HG02981 (cell line): ENCODE results near the gene SOCS1.

Experiments
- ATAC-seq: cut with Tn5 transposase; IDR thresholded peaks from one replicate; pipeline ENCODE4 v1.9.1; 2021; ENCODE audit warnings: mild to moderate bottlenecking, moderate library complexity; ENCODE audit not compliant: unreplicated experiment

SOCS1 gene

DNA sequence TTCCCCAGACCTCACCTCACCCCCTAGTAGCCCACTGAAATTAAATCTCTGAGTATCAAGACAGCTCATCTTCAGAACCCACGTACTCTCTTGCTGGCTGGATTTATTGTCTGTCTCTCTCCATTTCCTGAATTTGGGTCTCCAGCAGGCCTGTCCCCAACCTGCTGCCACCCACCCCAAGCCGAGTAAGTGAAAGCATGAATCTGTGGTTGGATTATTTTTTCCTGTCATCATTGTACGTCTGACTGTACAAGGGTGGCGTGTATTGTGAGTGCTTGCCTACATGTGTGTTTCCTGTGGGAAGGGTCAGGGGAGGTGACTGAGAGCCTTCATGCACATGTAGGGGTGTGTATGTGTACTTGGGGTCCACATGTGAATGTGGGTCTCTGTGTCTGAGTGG, 7.7 kb upstream of the SOCS1 start:
- ATAC-seq, result no peak

DNA sequence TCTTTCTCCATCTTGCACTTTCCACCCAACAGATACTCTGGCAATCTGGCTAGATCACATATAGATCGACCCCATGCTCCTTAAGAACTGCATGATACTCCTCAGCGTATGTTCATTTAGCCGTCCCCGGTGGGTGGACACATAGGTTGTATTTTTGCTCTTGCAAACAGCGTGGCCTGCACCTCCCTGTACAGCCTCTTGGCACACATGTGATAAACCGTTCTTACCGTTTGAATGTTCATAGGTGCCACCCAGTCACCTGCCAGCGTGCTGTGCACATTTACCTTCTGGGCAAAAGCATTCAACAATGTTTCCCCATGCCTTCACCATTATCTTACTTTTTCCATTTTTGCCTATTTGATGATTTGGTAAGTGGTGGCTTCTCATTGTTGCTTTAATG, 6.9 kb upstream of the SOCS1 start:
- no peak for ATAC-seq

DNA sequence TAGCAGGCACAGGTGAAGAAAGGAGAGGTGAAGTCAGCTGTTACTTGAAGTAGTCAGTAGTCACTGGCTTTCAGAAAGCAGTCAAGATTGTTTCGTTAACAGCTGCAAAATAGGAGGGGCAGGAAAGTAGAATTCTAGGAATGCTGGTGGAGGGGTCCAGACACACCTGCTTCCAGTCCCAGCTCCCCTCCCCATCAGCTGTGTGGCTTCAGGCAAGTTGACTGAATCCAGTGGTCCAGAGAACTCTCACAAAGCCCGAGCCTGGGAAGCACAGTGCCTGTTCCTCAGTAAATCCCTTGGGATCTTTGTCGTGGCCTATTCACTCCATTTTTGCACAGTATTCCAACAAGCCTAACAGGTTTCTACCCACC, 4.6 kb upstream of the SOCS1 start:
- ATAC-seq, result no peak

DNA sequence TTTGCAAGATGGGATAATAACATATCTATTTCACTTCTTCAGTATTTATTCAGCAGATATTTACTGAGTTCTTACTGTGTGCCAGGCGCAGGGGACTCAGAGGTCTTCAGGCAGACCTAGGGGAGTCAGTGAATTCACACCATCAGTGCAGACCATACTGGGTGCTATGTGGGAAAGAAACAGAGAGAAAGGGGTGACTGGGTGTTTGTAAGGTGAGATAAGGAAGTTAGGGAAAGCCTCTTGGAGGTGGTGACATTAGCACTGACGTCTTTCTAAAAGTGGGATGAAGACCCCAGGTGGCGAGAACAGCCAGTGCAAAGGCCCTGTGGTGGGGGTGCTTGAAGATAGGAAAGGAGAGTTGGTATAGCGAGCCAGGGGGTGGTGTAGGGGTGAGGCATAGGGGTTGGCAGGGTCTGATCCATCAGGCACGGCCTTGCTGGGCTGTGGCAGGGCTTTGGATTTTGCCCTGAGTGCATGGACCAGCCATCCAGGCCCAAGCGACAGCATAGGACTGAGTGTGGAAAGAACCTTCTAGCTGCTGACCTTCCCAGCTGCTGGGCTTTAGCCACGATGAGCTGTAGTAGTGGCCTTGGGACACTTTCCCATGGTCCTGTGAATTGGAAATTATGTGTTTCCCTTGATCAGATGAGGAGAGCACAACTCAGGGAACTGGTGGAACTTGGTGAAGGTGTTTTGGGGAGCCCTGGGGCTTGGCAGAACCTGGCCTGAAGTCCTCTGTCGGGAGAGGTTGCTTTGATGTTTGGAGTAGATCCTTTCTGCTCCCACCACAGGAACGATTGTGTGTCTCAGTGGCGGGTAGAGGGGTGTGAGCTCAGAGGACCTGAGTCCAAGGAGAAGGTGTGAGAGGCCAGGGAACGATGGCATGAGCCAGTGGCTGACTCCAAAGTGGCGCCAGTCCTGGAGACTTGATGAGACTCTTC, 3.9 kb upstream of the SOCS1 start:
- no peak for ATAC-seq

DNA sequence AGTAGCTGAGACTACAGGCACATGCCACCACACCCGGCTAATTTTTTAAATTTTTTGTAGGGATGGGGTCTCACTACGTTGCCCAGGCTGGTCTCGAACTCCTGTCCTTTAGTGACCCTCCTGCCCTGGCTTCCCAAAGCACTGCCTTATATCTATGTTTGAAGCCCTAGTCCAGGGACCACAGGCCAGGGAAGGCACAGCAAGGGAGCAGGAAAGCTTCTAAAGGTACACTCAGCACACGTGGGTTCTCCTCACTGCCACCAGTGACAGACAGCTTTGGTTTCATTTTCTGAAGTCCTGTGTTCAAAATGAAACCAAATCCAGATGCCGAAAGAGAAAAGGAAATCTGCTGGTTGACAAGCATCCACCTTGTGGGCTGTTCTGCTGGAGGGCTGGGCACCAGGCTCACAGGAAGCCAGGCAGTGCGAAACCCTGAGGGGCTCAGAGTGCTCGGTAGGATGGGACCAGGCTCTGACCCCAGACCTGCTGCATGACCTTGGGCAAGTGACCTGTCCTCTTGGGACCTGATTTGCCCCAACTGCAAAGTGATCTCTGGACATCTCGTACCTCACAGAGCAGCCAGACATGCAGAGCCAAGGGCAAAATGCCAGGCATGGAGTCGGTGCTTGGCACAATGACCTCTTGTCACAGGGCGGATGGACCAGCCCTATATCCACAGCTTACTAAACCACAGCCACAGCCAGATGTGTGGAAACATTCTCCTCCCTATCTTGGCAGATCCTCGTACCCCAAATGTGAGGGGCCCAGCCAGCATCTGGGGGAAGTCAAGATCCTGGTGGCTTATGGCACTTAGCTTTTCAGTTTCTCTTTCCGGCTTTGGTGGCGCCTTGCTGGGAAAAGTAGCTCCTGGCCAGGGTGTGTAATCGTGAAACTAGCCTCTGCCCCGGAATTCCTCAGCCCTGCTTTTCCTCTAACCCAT, 2.8 kb upstream of the SOCS1 start:
- no peak for ATAC-seq

DNA sequence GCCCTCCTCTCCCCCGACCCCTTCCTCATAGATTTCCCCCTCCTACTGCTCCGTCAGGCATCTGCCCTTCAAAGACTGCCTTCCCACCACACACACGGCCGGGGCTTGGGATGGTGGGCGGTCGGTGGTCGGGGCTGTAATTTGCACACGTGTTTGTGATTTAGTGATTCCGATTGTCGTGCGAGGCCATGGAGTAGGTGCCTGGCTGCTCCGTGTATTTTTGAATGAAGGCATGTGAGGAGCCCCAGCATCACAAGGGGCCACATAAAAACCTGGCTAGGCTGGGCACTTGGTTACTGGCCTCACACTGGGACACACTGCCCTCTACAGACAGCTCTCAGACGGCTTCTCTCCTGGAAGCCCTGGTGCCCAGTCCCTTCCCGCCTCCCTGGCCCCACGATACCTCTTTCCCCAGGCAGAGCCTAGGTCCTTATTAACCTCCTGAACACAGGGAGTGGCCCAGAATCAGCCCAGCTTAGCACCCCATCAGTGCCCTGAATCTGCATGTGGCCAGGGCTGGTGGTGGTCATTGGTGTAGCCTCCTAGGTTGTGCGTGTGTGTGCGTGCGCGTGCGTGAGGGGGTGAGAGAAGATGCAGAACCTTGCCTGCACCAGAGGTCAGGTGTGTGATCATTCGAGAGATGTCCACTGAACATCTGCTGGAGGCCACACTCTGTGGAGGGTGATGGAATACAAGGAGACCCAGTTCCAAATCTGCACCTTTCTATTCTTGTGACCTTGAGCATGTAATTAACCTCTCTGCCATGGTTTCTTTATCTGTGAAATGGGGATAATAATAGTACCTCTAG, 1.3 kb upstream of the SOCS1 start:
- no peak for ATAC-seq

DNA sequence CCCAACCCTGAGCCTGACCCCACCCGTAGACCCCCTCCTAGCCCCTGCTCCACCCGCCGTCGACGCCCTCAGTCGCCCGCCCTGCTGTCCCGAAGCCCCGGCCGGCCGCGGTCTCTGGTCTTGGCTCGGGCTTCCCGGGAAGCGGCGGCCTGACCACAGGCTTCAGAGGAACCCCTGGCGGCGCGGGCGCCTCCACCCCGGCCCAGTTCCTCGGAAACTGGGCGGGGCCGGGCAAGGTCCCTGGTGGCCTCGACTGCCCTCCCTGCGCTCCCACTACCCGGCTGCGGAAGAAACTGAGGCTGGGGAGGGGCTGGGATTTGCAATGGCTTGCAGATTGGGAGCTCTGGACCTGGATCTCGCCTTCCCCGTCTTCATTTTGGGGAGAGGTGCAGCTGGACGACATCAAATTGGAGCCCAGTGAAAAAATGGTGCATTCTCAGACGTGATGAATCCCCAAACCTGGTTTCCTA, 692 bp upstream of the SOCS1 start:
- no peak for ATAC-seq

DNA sequence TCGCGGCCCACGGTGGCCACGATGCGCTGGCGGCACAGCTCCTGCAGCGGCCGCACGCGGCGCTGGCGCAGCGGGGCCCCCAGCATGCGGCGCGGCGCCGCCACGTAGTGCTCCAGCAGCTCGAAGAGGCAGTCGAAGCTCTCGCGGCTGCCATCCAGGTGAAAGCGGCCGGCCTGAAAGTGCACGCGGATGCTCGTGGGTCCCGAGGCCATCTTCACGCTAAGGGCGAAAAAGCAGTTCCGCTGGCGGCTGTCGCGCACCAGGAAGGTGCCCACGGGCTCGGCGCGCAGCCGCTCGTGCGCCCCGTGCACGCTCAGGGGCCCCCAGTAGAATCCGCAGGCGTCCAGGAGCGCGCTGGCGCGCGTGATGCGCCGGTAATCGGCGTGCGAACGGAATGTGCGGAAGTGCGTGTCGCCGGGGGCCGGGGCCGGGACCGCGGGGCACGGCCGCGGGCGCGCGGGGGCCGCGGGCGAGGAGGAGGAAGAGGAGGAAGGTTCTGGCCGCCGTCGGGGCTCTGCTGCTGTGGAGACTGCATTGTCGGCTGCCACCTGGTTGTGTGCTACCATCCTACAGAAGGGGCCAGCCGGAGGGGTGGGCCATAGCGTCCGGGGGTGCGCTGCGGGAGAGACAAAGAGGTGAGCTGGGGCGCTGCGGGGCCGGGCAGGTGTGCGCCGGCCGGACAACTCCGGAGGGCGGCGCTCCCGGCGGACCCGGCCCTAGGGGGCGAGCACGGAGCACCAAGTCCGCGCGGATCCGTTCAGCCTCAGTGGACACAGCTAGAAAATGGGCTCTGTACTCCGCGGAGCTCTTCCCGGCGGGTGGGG, 879 bp downstream of the SOCS1 start:
- no peak for ATAC-seq

DNA sequence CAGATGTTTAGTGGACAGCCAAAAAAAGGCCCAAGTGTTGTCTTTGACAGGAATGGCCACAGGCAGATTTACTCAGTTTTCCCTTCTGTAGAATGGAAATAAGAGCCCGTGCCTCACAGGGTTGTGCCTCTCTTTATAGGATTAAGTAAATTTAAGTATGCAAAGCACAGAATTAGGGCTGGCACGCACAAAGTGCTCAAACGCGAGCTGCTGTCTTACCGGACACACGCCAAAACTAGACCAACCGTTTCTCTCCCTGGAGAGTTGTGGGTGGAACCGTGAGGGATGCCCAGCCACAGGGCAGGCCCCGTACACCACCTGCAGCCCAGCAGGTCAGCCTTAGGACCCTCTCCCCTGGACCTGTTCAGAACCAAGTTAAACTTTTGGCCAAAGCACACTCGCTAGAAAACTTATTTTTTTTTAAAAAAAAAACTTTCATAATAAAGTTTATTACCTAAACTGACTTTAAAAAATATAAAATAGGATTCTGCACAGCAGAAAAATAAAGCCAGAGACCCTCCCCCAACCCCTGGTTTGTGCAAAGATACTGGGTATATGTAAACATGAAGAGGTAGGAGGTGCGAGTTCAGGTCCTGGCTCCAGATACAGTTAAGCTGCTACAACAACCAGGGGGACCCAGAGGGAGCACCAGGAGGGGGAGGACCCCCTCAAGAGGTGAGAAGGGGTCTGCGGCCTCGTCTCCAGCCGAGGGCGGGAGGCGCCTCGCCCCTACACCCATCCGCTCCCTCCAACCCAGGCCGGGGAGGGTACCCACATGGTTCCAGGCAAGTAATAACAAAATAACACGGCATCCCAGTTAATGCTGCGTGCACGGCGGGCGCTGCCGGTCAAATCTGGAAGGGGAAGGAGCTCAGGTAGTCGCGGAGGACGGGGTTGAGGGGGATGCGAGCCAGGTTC, 1.8 kb downstream of the SOCS1 start:
- no peak for ATAC-seq

DNA sequence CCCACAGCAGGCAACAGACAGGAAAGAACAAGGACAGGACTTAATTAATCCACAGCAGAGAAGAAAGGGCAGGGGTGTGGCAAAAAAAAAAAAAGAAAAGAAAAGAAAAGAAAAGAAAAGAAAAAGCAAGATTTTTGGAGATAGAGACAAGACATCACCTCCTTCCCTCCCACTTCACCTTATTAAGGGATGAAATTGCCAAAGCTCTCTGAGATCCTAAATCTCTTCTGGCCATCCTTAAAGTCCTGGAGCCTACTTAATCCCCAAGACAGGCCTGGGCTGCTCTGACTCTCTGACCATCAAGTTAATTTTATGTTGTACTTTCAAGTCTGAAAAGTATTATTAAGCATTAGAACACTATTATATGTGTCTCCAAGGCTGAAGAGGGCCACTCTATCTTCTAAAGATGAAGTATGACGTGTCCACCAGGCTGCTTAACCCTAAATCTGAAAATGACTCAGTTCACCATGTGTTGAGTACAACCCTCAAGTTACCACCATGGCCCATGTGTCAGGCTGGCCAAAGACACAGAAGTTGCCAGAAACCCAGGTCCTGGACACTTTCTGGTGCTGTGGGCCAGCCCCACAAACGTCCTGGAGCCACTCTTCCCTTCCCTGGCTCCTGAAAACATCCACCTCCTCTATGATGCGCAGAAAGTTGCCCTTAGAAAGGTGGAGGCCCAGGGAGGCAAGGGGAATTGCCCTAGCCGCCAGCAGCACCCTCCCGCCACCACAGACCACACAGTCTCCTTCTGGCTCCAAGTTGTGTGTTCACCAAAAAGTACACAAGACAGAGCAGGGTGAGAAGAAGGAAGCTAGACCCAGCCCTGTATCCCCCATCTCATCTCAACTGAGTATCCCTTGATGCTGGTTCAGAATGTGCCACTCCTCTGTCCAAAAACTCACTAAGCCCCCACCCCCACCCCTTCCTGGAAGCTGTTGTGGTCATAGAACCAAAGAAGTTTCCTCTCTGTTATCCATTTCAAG, 2.7 kb downstream of the SOCS1 start:
- ATAC-seq, result no peak

DNA sequence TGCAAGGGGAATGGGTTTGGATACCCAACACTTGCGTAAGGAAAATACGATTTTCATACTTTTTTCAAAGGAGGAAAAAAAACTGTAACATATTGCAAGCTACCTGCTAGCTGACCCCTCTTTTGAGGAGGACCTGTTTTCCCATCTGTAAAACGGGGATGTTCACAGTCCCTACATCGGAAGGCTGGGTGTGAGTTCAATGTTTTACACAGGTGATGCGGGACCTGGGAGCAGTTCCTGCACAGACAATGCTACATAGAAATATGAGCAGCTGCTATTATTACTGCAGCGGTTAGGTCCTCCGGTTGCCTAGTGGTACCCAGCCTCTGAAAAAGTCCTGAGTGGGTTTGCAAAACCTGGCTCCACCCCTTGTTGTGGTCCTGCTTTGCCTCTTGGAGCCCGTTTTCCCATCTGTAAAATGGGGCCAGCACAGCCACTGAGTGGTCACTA, 3.5 kb downstream of the SOCS1 start:
- ATAC-seq, result no peak

DNA sequence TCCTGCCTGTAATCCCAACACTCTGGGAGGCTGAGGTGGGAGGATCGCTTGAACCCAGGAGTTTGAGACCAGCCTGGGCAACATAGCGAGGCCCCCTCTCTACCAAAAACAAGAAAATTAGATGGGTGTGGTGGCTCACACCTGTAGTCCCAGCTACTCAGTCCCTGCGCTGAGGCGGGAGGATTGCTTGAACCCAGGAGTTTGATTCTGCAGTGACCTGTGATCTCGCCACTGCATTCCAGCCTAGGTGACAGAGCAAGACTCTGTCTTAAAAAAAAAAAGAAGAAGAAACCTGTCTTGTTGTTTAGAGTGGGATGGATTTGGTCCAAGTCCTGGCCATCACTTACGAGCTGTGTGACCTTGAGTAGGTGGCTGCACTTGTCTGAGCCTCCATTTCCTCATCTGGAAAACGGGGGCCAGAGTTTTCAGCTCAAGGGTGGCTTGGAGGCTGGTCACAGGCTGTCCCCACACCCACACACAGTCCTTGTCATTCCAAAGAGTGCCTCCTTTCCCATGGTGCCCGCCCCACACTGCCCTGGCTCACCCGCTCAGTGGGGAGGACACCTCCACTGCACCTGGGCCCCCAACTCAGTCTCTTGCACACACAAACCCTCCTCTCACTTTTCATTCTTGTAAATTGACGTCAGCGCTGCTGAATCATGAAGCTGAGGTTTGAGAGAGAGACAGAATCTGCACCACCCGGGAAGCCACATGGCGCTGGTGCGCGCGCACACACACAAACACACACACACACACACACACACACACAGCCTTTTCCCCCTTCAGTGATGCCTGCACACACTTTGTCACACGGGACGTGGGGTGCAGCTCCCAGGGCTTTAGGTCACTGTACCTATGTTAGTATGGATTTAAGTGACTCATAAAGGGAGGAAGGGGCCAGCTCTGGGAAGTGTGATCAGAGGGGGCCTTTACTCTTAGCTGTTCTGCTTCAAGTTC, 4.2 kb downstream of the SOCS1 start:
- ATAC-seq, result no peak

DNA sequence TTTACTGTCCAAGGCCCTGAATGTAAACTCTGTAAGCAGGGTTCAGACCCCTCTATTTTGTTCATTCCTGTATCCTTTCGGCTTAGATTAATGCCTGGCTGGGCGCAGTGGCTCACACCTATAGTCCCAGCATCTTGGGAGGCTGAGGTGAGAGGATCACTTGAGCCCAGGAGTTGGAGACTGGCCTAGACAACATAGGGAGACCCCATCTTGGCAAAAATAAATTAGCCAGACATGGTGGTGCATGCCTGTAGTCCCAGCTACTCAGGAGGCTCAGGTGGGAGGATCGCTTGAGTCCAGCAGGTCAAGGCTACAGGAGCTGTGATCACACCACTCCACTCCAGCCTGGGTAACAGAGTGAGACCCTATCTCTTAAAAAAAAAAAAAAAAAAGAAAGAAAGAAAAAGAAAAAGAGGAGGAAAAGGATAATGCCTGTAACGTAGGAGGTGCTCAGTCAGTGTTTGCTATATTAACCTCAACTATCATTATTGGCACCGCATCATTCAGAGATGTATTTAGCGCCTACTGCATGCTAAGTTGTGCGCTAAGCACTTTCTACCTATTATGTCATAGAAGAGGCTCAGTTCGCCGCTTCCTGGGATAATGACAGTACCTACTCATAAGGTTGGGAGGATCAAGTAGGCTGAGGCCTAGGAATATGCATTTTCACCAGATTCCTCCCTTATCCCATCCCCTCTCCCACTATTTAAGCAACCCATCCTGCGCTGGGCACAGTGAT, 5.0 kb downstream of the SOCS1 start:
- no peak for ATAC-seq

DNA sequence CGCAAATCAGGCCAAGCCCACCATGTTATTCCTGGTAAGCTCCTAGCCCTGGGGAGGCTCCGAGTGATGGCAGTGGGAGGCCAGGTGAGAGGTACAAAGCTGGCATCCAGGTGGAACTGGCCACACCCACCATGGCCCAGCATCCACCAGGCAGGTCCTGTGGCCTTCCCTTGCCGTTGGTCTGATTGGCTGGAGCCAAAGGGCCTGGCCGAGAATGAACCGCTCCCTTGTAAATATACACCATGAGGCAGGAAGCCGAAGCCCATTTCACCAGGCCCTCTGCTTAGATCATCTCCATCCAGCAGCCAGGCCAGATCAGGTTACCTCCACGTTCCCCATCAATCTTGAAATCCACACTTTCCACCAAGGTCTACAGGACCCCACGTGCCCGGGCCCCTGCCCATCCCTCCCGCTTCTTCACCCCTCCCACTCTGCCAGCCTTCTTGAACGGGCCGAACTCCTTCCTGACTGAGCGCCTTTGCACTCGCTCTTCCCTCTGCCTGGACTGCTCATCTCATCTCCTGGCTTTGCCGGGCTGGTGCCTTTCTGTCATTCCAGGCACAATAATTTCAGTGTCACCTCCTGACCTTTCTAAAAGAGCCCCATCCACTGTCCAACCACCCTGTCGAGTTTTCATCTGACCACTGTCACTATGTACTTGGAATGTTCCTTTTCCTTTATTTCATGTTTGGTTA, 5.8 kb downstream of the SOCS1 start:
- no peak for ATAC-seq
